Endothelial cell of umbilical vein (primary cell): Measurements from ENCODE around the gene MAGI1. TPM values are rescaled to one million over a fixed set of nuclear protein-coding genes. Genes with fewer than 3 reads are reported as not detected.

Experiments
- BruUV-seq: library from RNA; stranded (reverse); fragments of 400-500 nt; replicated peaks from 2 replicates; lab custom pipeline; 2021; lab: Mats Ljungman, UMichigan
- CTCF ChIA-PET: fragments of 300-600, 350-600 bp; sonication (Branson Sonifier 250); formaldehyde crosslinking; loops from one replicate; lab custom pipeline; 2021; ENCODE audit warnings: antibody characterized with exemption, inconsistent platforms; lab: Charles Lee
- POLR2A ChIA-PET: fragments of 300-600, 350-600 bp; sonication (Branson Sonifier 250); formaldehyde crosslinking; loops from one replicate; lab custom pipeline; 2021; ENCODE audit warnings: antibody characterized with exemption, inconsistent platforms; lab: Charles Lee
- DNase-seq: peaks from one replicate; pipeline ENCODE4 v3.0.0-alpha.2; 2011; ENCODE audit warnings: low read depth, low spot score
- FAIRE-seq: peaks from 2 replicates; lab custom pipeline; 2011; peaks lifted over from hg19 to GRCh38; lab: Jason Lieb, UNC
- H2AFZ ChIP-seq: 2 replicates; pipeline ENCODE4 v1.6.0; 2012; ENCODE audit warnings: low read depth, low read length, control low read depth, inconsistent platforms
- H3K27ac ChIP-seq: 2 replicates; pipeline ENCODE4 v1.5.1; 2011; ENCODE audit warnings: low read depth, mild to moderate bottlenecking, control low read depth, low read length, moderate library complexity; ENCODE audit not compliant: insufficient read depth
- H3K27me3 ChIP-seq, 2 experiments: 2 replicates each; pipeline versions ENCODE4 v1.6.0 to v1.6.1; 2011; ENCODE audit warnings: low read length in 2 of 2, mixed read lengths in 1 of 2; ENCODE audit not compliant: control insufficient read depth in 2 of 2, insufficient read depth in 2 of 2
- H3K36me3 ChIP-seq, 2 experiments: 2 replicates in 1 of 2; 3 replicates in 1 of 2; pipeline ENCODE4 v1.5.1; 2011; ENCODE audit warnings: low read length in 2 of 2, mild to moderate bottlenecking in 1 of 2, moderate library complexity in 1 of 2; ENCODE audit not compliant: control insufficient read depth in 2 of 2, insufficient read depth in 2 of 2; ENCODE audit errors: extremely low read depth in 1 of 2
- H3K4me1 ChIP-seq: 3 replicates; pipeline ENCODE4 v1.5.1; 2011; ENCODE audit warnings: mild to moderate bottlenecking, low read length; ENCODE audit not compliant: control insufficient read depth, insufficient read depth; ENCODE audit errors: extremely low read depth
- H3K4me2 ChIP-seq: 2 replicates; pipeline ENCODE4 v1.6.1; 2011; ENCODE audit warnings: low read length, control low read depth, mixed read lengths; ENCODE audit not compliant: insufficient read depth
- H3K4me3 ChIP-seq, 3 experiments: fragments of 200-600 bp in 1 of 3; sonication (generic), shearing (Covaris generic) in 1 of 3; replicated peaks in 1 of 3; 2 replicates each; pipeline ENCODE4 v1.5.1; 2011 to 2016; ENCODE audit warnings: control low read depth in 3 of 3, low read length in 3 of 3, mild to moderate bottlenecking in 2 of 3, inconsistent platforms in 1 of 3, low read depth in 1 of 3, moderate library complexity in 1 of 3; ENCODE audit not compliant: insufficient read depth in 1 of 3
- H3K79me2 ChIP-seq: 2 replicates; pipeline ENCODE4 v1.6.0; 2012; ENCODE audit warnings: low read length, inconsistent platforms; ENCODE audit not compliant: control insufficient read depth, insufficient read depth
- H3K9ac ChIP-seq: replicated peaks from 2 replicates; pipeline ENCODE3; 2011; ENCODE audit warnings: low read length, control low read depth; ENCODE audit not compliant: insufficient read depth; ENCODE audit errors: extremely low read depth
- H3K9me1 ChIP-seq: replicated peaks from 3 replicates; pipeline ENCODE4 v1.6.0; 2011; ENCODE audit warnings: mild to moderate bottlenecking, low read length; ENCODE audit not compliant: control insufficient read depth, insufficient read depth; ENCODE audit errors: extremely low read depth
- H3K9me3 ChIP-seq: replicated peaks from 2 replicates; pipeline ENCODE4 v1.5.1; 2012; ENCODE audit warnings: low read length, inconsistent platforms; ENCODE audit not compliant: control insufficient read depth, insufficient read depth
- H4K20me1 ChIP-seq: replicated peaks from 2 replicates; pipeline ENCODE3; 2011; ENCODE audit warnings: mild to moderate bottlenecking, low read length; ENCODE audit not compliant: control insufficient read depth, insufficient read depth; ENCODE audit errors: extremely low read depth
- FOS ChIP-seq: IDR thresholded peaks from 2 replicates; pipeline ENCODE4 v1.6.1; 2011; ENCODE audit warnings: mild to moderate bottlenecking, low read length, moderate library complexity, borderline replicate concordance; ENCODE audit not compliant: insufficient read depth
- JUN ChIP-seq: IDR thresholded peaks from 2 replicates; pipeline ENCODE4 v1.6.1; 2011; ENCODE audit warnings: borderline replicate concordance, low read depth; ENCODE audit not compliant: insufficient read length, insufficient read depth
- POLR2A ChIP-seq: IDR thresholded peaks from 2 replicates; pipeline ENCODE4 v1.6.1; 2012; ENCODE audit warnings: low read depth, mild to moderate bottlenecking, control low read depth, low read length
- POLR2AphosphoS5 ChIP-seq: IDR thresholded peaks from 2 replicates; pipeline ENCODE4 v1.6.1; 2012; ENCODE audit warnings: low read depth, mild to moderate bottlenecking, control low read depth, low read length, moderate library complexity; ENCODE audit not compliant: insufficient read depth
- dilution Hi-C: fragments of 300-500 bp; cut with MboI; formaldehyde crosslinking; loops from one replicate; pipeline ENCODE4 v1.15.0; 2019; ENCODE audit warnings: low sequenced_read_pairs; ENCODE audit not compliant: extremely low pct_ligation_motif_present
- intact Hi-C: fragments of 100-400 bp; cut with micrococcal nuclease; formaldehyde crosslinking; loops from one replicate; pipeline ENCODE4 v1.10.0; 2022
- polyA plus RNA-seq, 4 experiments: library from polyadenylated mRNA; depleted of rRNA in 3 of 4; stranded (reverse) in 3 of 4; unstranded in 1 of 4; fragments of >200 nt; gene quantifications; 2 replicates each; pipeline versions ENCODE4 v1.2.1 to v1.2.3, GENCODE V29; 2011 to 2012; ENCODE audit warnings: missing spikeins in 1 of 4
- total RNA-seq: library from RNA; stranded (reverse); gene quantifications from 2 replicates; pipeline ENCODE4 v1.2.3, GENCODE V29; 2021
- TF ChIP-seq, protein P1 (sequence below): IDR thresholded peaks from 2 replicates; pipeline ENCODE4 v1.6.1; 2011; ENCODE audit not compliant: insufficient read depth, insufficient read length

MAGI1 gene
- total and polyA plus RNA-seq, 2 donors (not counting 3 experiments of a cell fraction or from before 2014, with no cell fraction given), result 10.1 to 47.9 TPM

DNA sequence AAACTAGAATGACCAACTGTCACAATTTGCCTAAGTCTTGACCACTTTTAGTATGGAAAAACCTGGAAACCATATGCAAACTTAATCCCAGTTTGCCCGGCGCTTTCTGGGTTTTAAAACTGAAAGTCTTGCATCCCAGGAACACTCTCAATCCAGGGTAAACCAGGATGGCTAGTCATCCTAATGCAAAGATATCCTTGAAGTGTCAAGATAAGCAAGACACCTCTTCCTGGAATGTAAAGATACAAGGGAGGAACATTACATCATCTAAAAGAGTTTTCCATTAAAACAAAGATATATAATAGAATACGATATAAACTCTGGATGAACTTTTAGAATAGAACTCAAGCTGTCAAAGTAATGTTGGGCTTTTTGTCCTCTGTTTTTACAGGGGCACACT lies 188.5 kb downstream of the MAGI1 start:
- intact Hi-C loops, result no loop called here
- dilution Hi-C loops, result no loop called here
- no peak overlapping the region for H3K4me3 ChIP-seq
- ChIA-PET POLR2A (no interaction called here), CTCF (no interaction called here)
- H3K27ac ChIP-seq, result no peak overlapping the region
- FAIRE-seq (no peak), DNase-seq (no peak)
- H3K36me3 ChIP-seq, result no peaks in the 10 kb centered on the region
- peaks cover 6% of the 10 kb centered on the region for H3K4me1 ChIP-seq
- peaks cover 8% of the 10 kb centered on the region for H4K20me1 ChIP-seq
- no peaks in the 10 kb centered on the region for H3K9me3 ChIP-seq
- no peaks in the 10 kb centered on the region for H3K9me1 ChIP-seq
- no peak for TF ChIP-seq POLR2A
- no peak for TF ChIP-seq FOS
- TF ChIP-seq POLR2AphosphoS5, result no peak
- TF ChIP-seq, protein P1, sequence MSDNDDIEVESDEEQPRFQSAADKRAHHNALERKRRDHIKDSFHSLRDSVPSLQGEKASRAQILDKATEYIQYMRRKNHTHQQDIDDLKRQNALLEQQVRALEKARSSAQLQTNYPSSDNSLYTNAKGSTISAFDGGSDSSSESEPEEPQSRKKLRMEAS, result no peak
- H3K4me2 ChIP-seq, result no peak overlapping the region
- no TSS peak for BruUV-seq
- no peaks in the 10 kb centered on the region for H3K27me3 ChIP-seq
- H2AFZ ChIP-seq, result no peak overlapping the region
- H3K9ac ChIP-seq, result no peak overlapping the region
- no peaks in the 10 kb centered on the region for H3K79me2 ChIP-seq

DNA sequence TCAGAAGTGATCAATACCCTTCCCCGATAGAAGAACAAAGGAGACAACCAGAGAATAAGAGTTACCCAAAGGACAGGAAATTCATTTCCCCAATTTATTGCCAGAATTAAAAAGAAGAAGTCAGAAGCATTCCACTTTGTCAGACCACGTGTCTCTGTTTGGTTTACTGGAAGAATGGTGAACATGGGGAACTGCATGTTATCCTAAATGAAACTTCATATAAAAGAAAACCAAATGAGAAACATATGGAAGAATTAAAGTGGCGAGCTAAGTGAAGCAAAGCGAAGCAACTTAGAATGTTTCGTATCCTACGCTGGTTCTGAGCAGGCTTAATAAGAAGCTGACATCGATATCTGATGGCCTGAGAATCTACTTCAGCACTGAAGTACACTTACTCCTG lies 190.7 kb downstream of the MAGI1 start:
- CTCF ChIA-PET, result interaction anchor here (0.8 to 2.5 kb wide), 2 partner anchors 14 to 22 kb away, joined by 4 to 6 read pairs; no protein-coding TSS in a partner anchor
- no TSS peak for BruUV-seq

More for the DNA sequence above, 190.7 kb downstream of the MAGI1 start:
- H3K9ac ChIP-seq, result no peak overlapping the region
- no peak overlapping the region for H3K4me3 ChIP-seq
- no peaks in the 10 kb centered on the region for H3K9me3 ChIP-seq
- FAIRE-seq (no peak), DNase-seq (no peak)
- H3K4me2 ChIP-seq, result no peak overlapping the region
- POLR2A ChIA-PET, result no interaction called here
- dilution Hi-C loops (no loop called here), intact Hi-C loops (no loop called here)
- H3K79me2 ChIP-seq, result no peaks in the 10 kb centered on the region
- no peak for TF ChIP-seq POLR2AphosphoS5
- no peak for TF ChIP-seq FOS
- TF ChIP-seq, protein P1, result no peak
- TF ChIP-seq JUN, result no peak
- TF ChIP-seq POLR2A, result no peak
- H4K20me1 ChIP-seq, result peaks cover 3% of the 10 kb centered on the region
- H3K36me3 ChIP-seq, result no peaks in the 10 kb centered on the region
- no peak overlapping the region for H3K27ac ChIP-seq
- no peaks in the 10 kb centered on the region for H3K9me1 ChIP-seq
- H3K27me3 ChIP-seq, result no peaks in the 10 kb centered on the region
- H3K4me1 ChIP-seq, result no peaks in the 10 kb centered on the region
- no peak overlapping the region for H2AFZ ChIP-seq
